NB4 (cell line): ENCODE measurements around the gene SNRPD3.

Source experiments
- CTCF ChIP-seq: IDR thresholded peaks from one replicate; pipeline ENCODE4 v1.5.1; 2012; ENCODE audit warnings: low read depth, low read length
- POLR2A ChIP-seq: IDR thresholded peaks from 2 replicates; pipeline ENCODE4 v1.6.1; 2011; ENCODE audit warnings: mild to moderate bottlenecking; ENCODE audit not compliant: insufficient read length; ENCODE audit errors: extremely low read depth

GRCh38 chr22:24541681-24542515 lies 13.9 kb upstream of the SNRPD3 start:
- TF ChIP-seq CTCF = no peak
- no peak for TF ChIP-seq POLR2A
